Natural killer cell (primary cell): ENCODE results near the gene SMARCD2. TPM values are rescaled to one million over a fixed set of nuclear protein-coding genes. Genes with fewer than 3 reads are reported as not detected.

Experiments used
- ATAC-seq, 3 donors: fragments of 150-1000 bp in 2 of 3; fragments of 200-7000 bp in 1 of 3; cut with Tn5 transposase; 1 replicate in 1 of 3; 2 replicates in 2 of 3; pipeline ENCODE4 v1.10.0; 2021; ENCODE audit warnings: mild to moderate bottlenecking in 2 of 3, moderate library complexity in 2 of 3
- DNase-seq, 2 donors: peaks; one replicate each; pipeline versions ENCODE4 v3.0.0 to v3.0.0-alpha.2; 2013 to 2021; ENCODE audit warnings: mixed read lengths in 1 of 2
- H3K27ac ChIP-seq: one replicate; pipeline ENCODE4 v1.5.1; 2013; ENCODE audit warnings: mild to moderate bottlenecking, low read length
- H3K27me3 ChIP-seq: one replicate; pipeline ENCODE4 v1.6.1; 2013; ENCODE audit warnings: low read length; ENCODE audit not compliant: control insufficient read depth, insufficient read depth
- H3K36me3 ChIP-seq: one replicate; pipeline ENCODE4 v1.6.1; 2013; ENCODE audit warnings: low read length; ENCODE audit not compliant: control insufficient read depth, insufficient read depth
- H3K4me1 ChIP-seq: one replicate; pipeline ENCODE4 v1.6.1; 2013; ENCODE audit warnings: low read length; ENCODE audit not compliant: control insufficient read depth, insufficient read depth
- H3K4me3 ChIP-seq: one replicate; pipeline ENCODE4 v1.5.1; 2013; ENCODE audit warnings: low read length
- H3K9me3 ChIP-seq: one replicate; pipeline ENCODE4 v1.6.1; 2013; ENCODE audit warnings: low read length; ENCODE audit not compliant: control insufficient read depth, insufficient read depth
- H3K27ac Mint-ChIP-seq, 2 donors: one replicate each; pipeline ENCODE4 v1.8.0; 2022; ENCODE audit warnings: mild to moderate bottlenecking in 2 of 2, mixed read lengths in 2 of 2, moderate library complexity in 1 of 2
- H3K27me3 Mint-ChIP-seq, 2 donors: one replicate each; pipeline ENCODE4 v1.8.0; 2022; ENCODE audit warnings: low read depth in 2 of 2, mixed read lengths in 2 of 2
- H3K36me3 Mint-ChIP-seq: one replicate; pipeline ENCODE4 v1.8.0; 2022; ENCODE audit warnings: mixed read lengths
- H3K4me1 Mint-ChIP-seq, 2 donors: one replicate each; pipeline ENCODE4 v1.8.0; 2022; ENCODE audit warnings: mixed read lengths in 2 of 2
- H3K4me3 Mint-ChIP-seq: one replicate; pipeline ENCODE4 v1.8.0; 2022; ENCODE audit warnings: mild to moderate bottlenecking, moderate library complexity, mixed read lengths
- H3K9me3 Mint-ChIP-seq, 2 donors: one replicate each; pipeline ENCODE4 v1.8.0; 2022; ENCODE audit warnings: mixed read lengths in 2 of 2
- WGBS: methylation state at CpG from one replicate; pipeline ENCODE4 v1.1.7; 2013; ENCODE audit warnings: missing lambda C conversion rate; ENCODE audit not compliant: insufficient coverage; 5-methylcytosine and 5-hydroxymethylcytosine counted together
- intact Hi-C: fragments of 100-400 bp; cut with micrococcal nuclease; formaldehyde crosslinking; loops from one replicate; pipeline ENCODE4 v1.14.2; 2022
- total RNA-seq, 4 donors: library from RNA; stranded (reverse); fragments of 120-200 nt in 1 of 4; gene quantifications; one replicate each; pipeline versions ENCODE4 v1.2.3 to v1.2.4, GENCODE V29; 2013 to 2022
- TF ChIP-seq, protein P1 (sequence below): fragments of 200-600 bp; IDR thresholded peaks from one replicate; pipeline ENCODE4 v1.8.0; 2022; ENCODE audit warnings: antibody characterized with exemption

SMARCD2 gene
- total RNA-seq, 3 donors from 2014 or later (not counting 1 experiment from before 2014, with no cell fraction given), result 131 to 162 (median 139) TPM

DNA sequence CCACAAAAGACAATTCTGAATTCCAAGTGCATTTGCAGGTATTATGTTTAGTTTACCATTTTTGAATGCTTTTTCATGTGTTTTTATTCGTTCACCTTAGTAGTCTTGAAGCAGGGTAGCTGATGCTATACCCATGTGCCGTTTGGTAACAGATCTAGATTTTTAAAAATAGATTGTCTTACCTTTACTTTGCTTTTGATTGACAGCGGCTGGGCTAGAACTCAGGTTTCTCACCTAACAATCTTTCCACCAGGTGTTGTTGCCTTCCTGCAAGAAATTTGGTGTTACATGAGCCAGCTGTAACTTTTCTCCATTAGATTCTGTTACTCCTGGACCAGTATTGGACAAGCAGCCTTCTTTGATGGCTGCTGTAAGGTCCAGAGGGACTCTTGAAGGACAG lies 13.5 kb downstream of the SMARCD2 start:
- 98% methylated on average over 3 of the region's 3 CpGs for WGBS
- TF ChIP-seq, protein P1, sequence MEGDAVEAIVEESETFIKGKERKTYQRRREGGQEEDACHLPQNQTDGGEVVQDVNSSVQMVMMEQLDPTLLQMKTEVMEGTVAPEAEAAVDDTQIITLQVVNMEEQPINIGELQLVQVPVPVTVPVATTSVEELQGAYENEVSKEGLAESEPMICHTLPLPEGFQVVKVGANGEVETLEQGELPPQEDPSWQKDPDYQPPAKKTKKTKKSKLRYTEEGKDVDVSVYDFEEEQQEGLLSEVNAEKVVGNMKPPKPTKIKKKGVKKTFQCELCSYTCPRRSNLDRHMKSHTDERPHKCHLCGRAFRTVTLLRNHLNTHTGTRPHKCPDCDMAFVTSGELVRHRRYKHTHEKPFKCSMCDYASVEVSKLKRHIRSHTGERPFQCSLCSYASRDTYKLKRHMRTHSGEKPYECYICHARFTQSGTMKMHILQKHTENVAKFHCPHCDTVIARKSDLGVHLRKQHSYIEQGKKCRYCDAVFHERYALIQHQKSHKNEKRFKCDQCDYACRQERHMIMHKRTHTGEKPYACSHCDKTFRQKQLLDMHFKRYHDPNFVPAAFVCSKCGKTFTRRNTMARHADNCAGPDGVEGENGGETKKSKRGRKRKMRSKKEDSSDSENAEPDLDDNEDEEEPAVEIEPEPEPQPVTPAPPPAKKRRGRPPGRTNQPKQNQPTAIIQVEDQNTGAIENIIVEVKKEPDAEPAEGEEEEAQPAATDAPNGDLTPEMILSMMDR, result no peak
- intact Hi-C loops, result no loop called here
- no peaks in the 10 kb centered on the region for H3K27me3 ChIP-seq
- DNase-seq, result no peak
- H3K27ac Mint-ChIP-seq, result peak overlapping the region in 1 of 2 donors; percentile 68
- H3K4me3 ChIP-seq, result no peak overlapping the region
- no peaks in the 10 kb centered on the region for H3K9me3 ChIP-seq
- H3K4me3 Mint-ChIP-seq, result no peak overlapping the region
- no peaks in the 10 kb centered on the region for H3K9me3 Mint-ChIP-seq
- peaks cover 35% of the 10 kb centered on the region for H3K4me1 ChIP-seq
- H3K36me3 ChIP-seq, result peaks cover 69% of the 10 kb centered on the region
- H3K36me3 Mint-ChIP-seq, result peaks cover 7% of the 10 kb centered on the region
- H3K27ac ChIP-seq, result no peak overlapping the region
- H3K27me3 Mint-ChIP-seq, result no peaks in the 10 kb centered on the region
- ATAC-seq, result no peak
- peaks cover 30 to 53% of the 10 kb centered on the region in 2 donors for H3K4me1 Mint-ChIP-seq

DNA sequence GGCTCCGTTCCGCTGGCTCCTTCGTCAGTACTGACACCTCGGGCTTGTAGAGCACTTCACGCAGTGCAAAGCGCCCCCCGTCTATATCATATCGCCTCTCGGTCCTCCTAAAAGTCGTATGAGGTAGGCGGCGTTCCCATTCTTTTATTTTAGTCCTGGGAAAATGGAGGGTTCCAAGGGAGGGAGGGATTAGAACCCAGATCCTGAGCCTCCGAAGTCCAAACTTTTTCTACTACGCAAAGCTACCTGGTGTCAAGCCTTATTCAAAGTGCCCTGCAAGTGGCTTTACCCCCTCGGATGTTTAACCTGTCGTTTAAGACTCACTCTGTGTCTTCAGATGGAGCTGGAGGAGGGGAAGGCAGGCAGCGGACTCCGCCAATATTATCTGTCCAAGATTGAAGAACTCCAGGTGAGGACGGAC lies 14.7 kb downstream of the SMARCD2 start:
- Mint-ChIP-seq H3K36me3 (peaks cover 7% of the 10 kb centered on the region), H3K9me3 (no peaks in the 10 kb centered on the region), H3K4me3 (peak overlapping the region; percentile 99), H3K4me1 (peaks cover 30 to 55% of the 10 kb centered on the region in 2 donors), H3K27me3 (no peaks in the 10 kb centered on the region), H3K27ac (peak overlapping the region; percentile 96 to 99)
- ATAC-seq (no peak), DNase-seq (no peak)
- peak overlapping the region; percentile 91 for H3K27ac ChIP-seq
- H3K4me1 ChIP-seq, result peaks cover 35% of the 10 kb centered on the region
- H3K4me3 ChIP-seq, result peak overlapping the region; percentile 78
- no peaks in the 10 kb centered on the region for H3K27me3 ChIP-seq
- intact Hi-C loops, result loop anchor here (1.0 to 2.0 kb wide), 3 partner anchors 15 to 129 kb away; partner anchors contain the start of gene CCDC47
- no peaks in the 10 kb centered on the region for H3K9me3 ChIP-seq
- whole genome bisulfite sequencing, result 7% methylated on average over 14 of the region's 19 CpGs
- peaks cover 66% of the 10 kb centered on the region for H3K36me3 ChIP-seq
- TF ChIP-seq, protein P1, result peak; percentile 8

DNA sequence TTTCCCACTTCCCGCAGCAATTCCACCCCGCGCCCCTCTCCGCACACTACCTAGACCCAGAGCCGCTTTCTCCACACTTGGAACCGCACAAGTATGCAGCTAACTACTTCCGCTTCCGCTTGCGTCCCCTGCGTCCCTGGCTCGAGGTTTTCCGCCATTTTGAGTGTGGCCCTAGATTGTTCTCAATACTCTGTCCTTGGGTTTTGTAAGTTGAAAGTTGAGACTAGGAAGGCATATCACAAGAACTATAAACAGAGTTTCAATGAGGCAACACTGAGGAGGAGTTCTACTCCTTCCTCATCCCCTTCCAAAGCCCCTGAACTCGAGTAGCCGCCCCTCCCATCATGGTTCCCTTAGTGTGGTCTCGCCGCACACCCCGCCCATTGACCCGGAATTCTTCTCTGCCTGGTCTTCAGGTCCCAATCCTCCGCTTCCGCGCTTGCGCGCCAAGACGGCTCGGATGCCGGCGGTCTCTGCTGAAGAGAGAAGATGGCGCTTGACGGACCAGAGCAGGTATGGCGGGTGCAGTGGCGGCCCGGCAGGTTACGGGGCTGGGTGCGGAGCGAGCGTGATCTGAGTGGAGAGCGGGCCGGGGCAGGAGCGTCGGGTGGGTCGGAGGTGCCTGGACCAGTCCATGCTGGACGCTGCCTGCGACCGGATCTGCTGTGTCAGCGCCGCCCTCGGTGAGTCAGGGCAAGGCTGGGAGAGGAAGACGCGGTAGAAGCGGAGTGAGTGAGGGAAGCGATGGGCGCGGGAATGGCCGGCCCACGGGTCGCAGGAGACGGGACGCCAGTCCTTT lies 15.3 kb downstream of the SMARCD2 start, which contains the start of the genes FTSJ3 and PSMC5:
TSS of gene FTSJ3 (minus strand) at position 662 of the 799 bp plus-strand sequence. CDS start 761 bp downstream, outside the sequence.
TSS of gene PSMC5 (plus strand) at position 430 of the 799 bp plus-strand sequence. CDS start at position 490, 60 bp downstream.
- H3K36me3 ChIP-seq, result peaks cover 66% of the 10 kb centered on the region
- no peaks in the 10 kb centered on the region for H3K9me3 ChIP-seq
- peaks cover 35% of the 10 kb centered on the region for H3K4me1 ChIP-seq
- H3K27me3 Mint-ChIP-seq, result no peaks in the 10 kb centered on the region
- peak within 1 kb of the TSS; percentile 96 to 99 for H3K27ac Mint-ChIP-seq
- H3K27ac ChIP-seq, result peak within 1 kb of the TSS; percentile 91
- intact Hi-C loops, result loop anchor here (1.0 to 2.0 kb wide), 3 partner anchors 16 to 128 kb away; partner anchors contain the start of gene CCDC47
- H3K4me3 ChIP-seq, result peak within 1 kb of the TSS; percentile 78
- ATAC-seq (peak; percentile 89 to 97 (median 93)), DNase-seq (peak; percentile 89 to 98)
- H3K9me3 Mint-ChIP-seq, result no peaks in the 10 kb centered on the region
- H3K27me3 ChIP-seq, result no peaks in the 10 kb centered on the region
- TF ChIP-seq, protein P1, result peak; percentile 47
- H3K4me3 Mint-ChIP-seq, result peak within 1 kb of the TSS; percentile 99
- peaks cover 30 to 55% of the 10 kb centered on the region in 2 donors for H3K4me1 Mint-ChIP-seq
- H3K36me3 Mint-ChIP-seq, result peaks cover 9% of the 10 kb centered on the region
- WGBS, result under 1% methylated on average over 58 of the region's 58 CpGs
